Dendritic cell treated with granulocyte-macrophage colony-stimulating factor and Interleukin-4, amounts not matched to agents 40 ng/mL and 50 ng/mL, for 4 days (primary cell): ENCODE results near the gene CAPN13.

ENCODE experiments used
- H3K27ac Mint-ChIP-seq: one replicate; pipeline ENCODE4 v1.8.0; 2022; ENCODE audit warnings: mild to moderate bottlenecking, mixed read lengths
- H3K27me3 Mint-ChIP-seq: one replicate; pipeline ENCODE4 v1.8.0; 2022; ENCODE audit warnings: mild to moderate bottlenecking, mixed read lengths
- H3K36me3 Mint-ChIP-seq: one replicate; pipeline ENCODE4 v1.8.0; 2022; ENCODE audit warnings: low read depth, mixed read lengths
- H3K4me1 Mint-ChIP-seq: one replicate; pipeline ENCODE4 v1.8.0; 2022; ENCODE audit warnings: low read depth, mixed read lengths
- H3K4me3 Mint-ChIP-seq: one replicate; pipeline ENCODE4 v1.8.0; 2022; ENCODE audit warnings: mild to moderate bottlenecking, moderate library complexity, mixed read lengths
- H3K9me3 Mint-ChIP-seq: one replicate; pipeline ENCODE4 v1.8.0; 2022; ENCODE audit warnings: mixed read lengths
- intact Hi-C: fragments of 100-400 bp; cut with micrococcal nuclease; formaldehyde crosslinking; loops from one replicate; pipeline ENCODE4 v1.15.0; 2022

The CAPN13 gene

DNA sequence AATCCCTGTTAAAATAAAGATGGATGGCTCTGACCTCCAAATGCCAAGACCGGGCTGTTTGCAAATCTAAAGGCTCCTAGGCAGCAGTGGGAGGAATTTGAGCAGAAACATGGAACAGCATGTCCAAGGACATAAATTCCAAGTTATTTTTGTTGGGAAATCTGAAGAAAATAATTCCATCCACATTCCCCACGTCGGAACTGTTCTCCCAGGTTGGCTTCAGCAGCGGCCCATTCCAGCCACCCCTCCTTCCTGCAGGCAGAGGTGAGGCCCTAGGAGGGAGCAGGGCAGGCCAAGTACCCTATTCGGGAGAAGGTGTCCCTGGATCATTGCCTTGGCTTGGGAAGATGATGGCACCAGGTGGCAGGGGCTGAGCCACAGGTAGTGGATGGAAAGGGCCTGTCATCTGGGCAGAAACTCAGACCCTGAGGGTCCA, 117.1 kb downstream of the CAPN13 start:
- no peak overlapping the region for H3K27ac Mint-ChIP-seq
- H3K4me1 Mint-ChIP-seq: peaks cover 12% of the 10 kb centered on the region
- no peaks in the 10 kb centered on the region for H3K9me3 Mint-ChIP-seq
- intact Hi-C loops: no loop called here
- no peaks in the 10 kb centered on the region for H3K36me3 Mint-ChIP-seq
- H3K27me3 Mint-ChIP-seq: peaks cover 6% of the 10 kb centered on the region
- H3K4me3 Mint-ChIP-seq: no peak overlapping the region

DNA sequence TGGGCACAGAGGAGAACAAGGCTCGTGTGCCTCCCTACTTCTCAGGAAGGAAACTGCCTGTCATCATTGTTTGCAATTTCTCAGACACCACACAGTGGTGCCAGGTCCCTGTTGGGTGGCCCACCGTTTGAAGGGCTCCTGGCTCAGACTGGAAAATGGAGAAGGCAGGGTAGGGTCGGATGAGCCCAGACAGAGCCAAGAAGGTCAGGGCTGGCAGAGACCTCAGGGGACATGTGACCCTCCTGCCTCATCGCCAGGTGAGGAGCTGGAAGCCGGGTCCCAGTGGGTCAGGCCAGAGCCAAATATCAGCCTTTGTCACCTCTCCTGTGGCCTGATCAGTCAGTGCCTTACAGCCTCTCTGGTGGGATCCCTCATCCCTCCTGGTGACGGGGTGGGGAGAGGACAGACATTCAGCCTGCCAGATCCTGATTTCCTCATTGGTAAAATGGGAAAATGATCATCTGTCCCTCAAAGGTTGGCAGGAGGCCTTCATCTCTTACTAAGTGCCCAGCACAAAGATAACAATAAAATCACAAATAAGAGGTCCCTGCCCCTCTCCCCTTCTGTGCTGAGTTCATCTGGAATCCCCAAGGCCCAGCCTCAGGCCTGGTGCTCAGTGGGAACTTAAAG, 117.6 kb downstream of the CAPN13 start:
- intact Hi-C loops: no loop called here
- H3K4me3 Mint-ChIP-seq: no peak overlapping the region
- no peaks in the 10 kb centered on the region for H3K9me3 Mint-ChIP-seq
- H3K27me3 Mint-ChIP-seq: peaks cover 6% of the 10 kb centered on the region
- H3K4me1 Mint-ChIP-seq: peaks cover 12% of the 10 kb centered on the region
- no peaks in the 10 kb centered on the region for H3K36me3 Mint-ChIP-seq
- H3K27ac Mint-ChIP-seq: no peak overlapping the region

DNA sequence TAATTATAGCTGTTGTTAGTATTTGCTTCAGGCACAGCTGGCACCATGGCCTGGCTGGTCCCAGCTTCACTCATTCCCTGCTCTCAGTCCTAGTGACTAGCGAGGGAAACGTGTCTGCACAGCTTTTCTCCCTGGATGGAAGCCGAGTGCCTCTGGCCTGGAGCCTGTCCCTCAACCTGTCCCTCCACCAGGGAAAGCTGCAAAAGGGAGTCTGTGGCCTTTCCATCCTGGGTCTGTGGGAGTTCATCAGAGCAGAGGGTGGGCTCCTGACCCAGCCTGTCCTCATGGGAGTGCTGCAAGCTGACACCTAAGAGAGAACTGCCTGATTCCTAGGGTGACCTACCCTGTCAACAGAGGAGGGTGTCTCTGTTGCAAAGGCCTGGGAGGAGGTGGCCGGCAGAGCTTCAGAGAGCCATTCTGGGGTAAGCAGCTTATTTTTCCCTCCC, 118.3 kb downstream of the CAPN13 start:
- Mint-ChIP-seq H3K27me3 (peaks cover 6% of the 10 kb centered on the region), H3K9me3 (no peaks in the 10 kb centered on the region), H3K27ac (no peak overlapping the region), H3K36me3 (no peaks in the 10 kb centered on the region), H3K4me1 (peaks cover 12% of the 10 kb centered on the region), H3K4me3 (no peak overlapping the region)
- intact Hi-C loops: no loop called here

DNA sequence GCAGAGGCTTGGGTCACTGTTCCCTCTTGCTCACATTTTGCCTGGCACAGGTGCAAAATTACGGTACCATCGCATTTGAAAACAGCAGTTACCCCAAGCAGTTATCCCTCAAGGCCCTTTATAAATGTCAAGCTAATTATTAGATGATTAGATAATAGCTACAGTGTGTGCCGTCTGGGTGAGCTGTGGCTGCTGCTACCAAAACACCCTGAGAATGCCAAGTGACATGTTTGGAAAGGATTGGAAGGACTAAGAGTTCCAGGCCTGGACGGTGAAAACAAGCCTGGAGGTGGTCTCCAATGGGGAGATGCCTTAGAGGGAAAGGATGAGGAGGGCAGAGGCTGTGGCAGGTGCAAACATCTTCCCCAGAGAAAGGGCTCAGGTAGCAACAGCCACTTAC, 120.6 kb downstream of the CAPN13 start:
- no peaks in the 10 kb centered on the region for H3K9me3 Mint-ChIP-seq
- no peaks in the 10 kb centered on the region for H3K36me3 Mint-ChIP-seq
- no peaks in the 10 kb centered on the region for H3K4me1 Mint-ChIP-seq
- H3K27me3 Mint-ChIP-seq: no peaks in the 10 kb centered on the region
- no peak overlapping the region for H3K4me3 Mint-ChIP-seq
- no peak overlapping the region for H3K27ac Mint-ChIP-seq
- intact Hi-C loops: no loop called here

DNA sequence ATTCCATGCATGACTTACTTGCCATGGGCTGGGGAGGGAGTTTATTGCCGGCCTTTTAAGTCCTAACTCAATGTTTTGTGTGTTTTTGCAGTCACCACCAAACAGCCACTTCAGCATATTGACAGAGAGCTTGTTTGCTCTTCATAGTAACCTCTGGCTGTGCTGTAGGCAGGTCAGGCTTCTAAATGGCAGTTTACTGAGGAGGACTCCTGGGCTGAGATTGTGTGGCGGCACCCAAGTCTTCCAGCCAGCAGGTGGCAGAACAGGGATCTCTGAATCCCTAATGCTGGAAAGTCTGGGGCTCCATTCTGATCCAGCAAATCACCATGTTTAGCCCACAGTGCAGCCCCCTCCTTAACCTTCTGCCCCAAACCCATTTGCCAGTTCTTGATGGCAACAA, 121.2 kb downstream of the CAPN13 start:
- intact Hi-C loops: no loop called here
- no peak overlapping the region for H3K27ac Mint-ChIP-seq
- no peak overlapping the region for H3K4me3 Mint-ChIP-seq
- no peaks in the 10 kb centered on the region for H3K4me1 Mint-ChIP-seq
- H3K27me3 Mint-ChIP-seq: no peaks in the 10 kb centered on the region
- no peaks in the 10 kb centered on the region for H3K36me3 Mint-ChIP-seq
- H3K9me3 Mint-ChIP-seq: no peaks in the 10 kb centered on the region

DNA sequence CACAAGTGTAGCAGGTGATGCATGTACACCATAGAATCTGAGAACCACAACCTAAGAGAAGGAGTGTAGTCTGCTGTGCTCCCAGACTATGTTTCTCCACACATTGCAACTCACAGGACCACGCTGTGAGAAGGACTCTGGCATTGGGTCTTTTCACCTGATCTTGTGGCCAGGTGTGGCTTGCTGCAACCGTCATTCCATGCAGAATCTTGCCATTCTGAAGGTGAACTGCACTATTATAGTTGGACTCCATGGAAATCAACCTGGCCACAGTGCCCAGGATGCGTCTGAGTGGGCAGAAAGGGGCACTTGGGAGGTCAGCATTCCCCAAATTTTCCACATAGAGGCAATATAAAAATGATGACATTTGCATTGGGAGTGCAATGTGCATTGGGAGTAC, 122.2 kb downstream of the CAPN13 start:
- no peaks in the 10 kb centered on the region for H3K27me3 Mint-ChIP-seq
- no peaks in the 10 kb centered on the region for H3K36me3 Mint-ChIP-seq
- intact Hi-C loops: no loop called here
- no peak overlapping the region for H3K27ac Mint-ChIP-seq
- H3K4me1 Mint-ChIP-seq: no peaks in the 10 kb centered on the region
- no peaks in the 10 kb centered on the region for H3K9me3 Mint-ChIP-seq
- H3K4me3 Mint-ChIP-seq: no peak overlapping the region

DNA sequence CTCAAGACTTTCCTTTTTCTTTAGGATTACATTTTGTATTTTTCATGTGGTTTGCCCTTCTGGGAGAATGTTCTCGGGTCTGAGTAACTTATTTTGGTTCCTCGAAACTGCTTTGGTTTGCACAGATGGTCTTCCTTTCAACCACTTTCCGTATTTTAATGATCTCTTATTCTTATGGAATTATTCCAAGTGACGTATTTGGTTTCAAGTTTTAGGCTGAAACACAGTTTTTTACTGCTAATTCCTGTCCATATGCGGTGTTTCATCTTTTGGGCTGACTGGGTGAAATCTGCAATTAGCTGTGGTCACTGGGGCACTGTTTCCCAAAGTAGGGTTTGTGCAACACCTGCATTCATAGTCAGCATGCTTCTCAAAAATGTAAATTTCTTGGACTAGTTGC, 122.7 kb downstream of the CAPN13 start:
- Mint-ChIP-seq H3K9me3 (no peaks in the 10 kb centered on the region), H3K4me3 (no peak overlapping the region), H3K4me1 (no peaks in the 10 kb centered on the region), H3K27me3 (no peaks in the 10 kb centered on the region), H3K27ac (no peak overlapping the region), H3K36me3 (no peaks in the 10 kb centered on the region)
- intact Hi-C loops: no loop called here

DNA sequence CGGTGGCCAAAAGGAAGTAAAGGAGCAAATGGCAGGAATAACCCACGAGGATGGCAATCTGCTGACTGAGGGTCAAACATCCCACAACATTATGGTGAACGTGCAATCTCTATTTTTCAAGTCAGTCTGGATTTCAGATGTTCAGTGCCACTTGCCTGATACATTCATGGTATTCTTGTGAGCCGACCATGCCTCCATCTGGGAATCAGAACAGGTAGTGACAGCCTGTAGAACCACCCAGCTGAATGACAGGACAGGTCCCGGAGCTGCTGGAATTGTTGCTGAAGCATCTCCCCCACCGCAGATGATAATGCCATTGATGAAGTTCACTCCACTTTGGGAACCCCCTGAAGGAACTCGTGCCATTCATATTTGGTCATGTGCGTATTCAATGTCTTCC, 123.2 kb downstream of the CAPN13 start:
- Mint-ChIP-seq H3K27me3 (no peaks in the 10 kb centered on the region), H3K9me3 (no peaks in the 10 kb centered on the region), H3K4me1 (no peaks in the 10 kb centered on the region), H3K36me3 (no peaks in the 10 kb centered on the region), H3K4me3 (no peak overlapping the region), H3K27ac (no peak overlapping the region)
- intact Hi-C loops: no loop called here

DNA sequence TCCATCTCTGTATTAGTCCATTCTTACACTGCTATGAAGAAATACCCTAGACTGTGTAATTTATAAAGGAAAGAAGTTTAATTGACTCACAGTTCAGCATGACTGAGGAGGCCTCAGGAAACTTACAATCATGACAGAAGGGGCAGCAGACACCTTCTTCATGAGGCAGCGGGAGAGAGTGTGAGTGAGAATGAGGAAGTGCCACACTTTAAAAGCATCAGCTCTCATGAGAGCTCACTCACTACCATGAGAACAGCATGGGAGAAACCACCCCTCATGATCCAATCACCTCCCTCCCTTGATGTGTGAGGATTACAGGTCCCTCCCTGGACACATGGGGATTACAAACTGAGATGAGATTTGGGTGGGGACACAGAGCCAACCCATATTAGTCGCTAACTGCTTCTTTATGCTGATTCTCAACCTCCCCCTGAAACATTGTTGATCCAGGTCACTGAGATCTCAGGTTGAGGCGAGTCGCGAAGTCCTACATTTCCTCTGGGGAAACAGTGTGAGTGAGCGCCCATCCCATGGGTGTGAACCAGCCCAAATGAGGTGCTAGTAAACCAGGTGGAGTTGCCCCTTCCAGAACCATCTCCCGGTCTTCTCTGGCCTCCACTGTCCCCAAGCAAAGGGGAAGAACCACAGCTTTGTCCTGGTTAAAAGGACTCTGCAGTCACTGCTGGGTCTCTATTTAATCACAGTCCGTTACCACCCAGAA, 123.8 kb downstream of the CAPN13 start:
- H3K4me1 Mint-ChIP-seq: no peaks in the 10 kb centered on the region
- intact Hi-C loops: no loop called here
- no peaks in the 10 kb centered on the region for H3K27me3 Mint-ChIP-seq
- no peak overlapping the region for H3K27ac Mint-ChIP-seq
- H3K9me3 Mint-ChIP-seq: no peaks in the 10 kb centered on the region
- H3K36me3 Mint-ChIP-seq: no peaks in the 10 kb centered on the region
- no peak overlapping the region for H3K4me3 Mint-ChIP-seq

DNA sequence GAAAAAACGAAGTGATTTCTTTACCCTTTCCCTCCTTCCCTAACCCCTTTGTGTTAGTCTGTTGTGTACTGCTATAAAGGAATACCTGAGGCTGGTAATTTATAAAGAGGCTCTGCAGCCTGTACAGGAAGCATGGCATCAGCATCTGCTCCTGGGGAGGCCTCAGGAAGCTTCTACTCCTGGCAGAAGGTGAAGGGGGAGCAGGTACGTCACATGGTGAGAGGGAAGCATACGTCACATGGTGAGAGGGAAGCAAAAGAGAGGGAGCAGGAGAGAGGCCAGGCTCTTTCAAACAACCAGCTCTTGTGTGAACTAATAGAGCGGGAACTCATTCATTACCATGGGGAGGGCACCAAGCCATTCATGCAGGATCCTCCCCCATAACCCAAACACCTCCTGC, 126.2 kb downstream of the CAPN13 start:
- no peak overlapping the region for H3K4me3 Mint-ChIP-seq
- no peaks in the 10 kb centered on the region for H3K9me3 Mint-ChIP-seq
- no peaks in the 10 kb centered on the region for H3K4me1 Mint-ChIP-seq
- H3K36me3 Mint-ChIP-seq: no peaks in the 10 kb centered on the region
- intact Hi-C loops: no loop called here
- H3K27ac Mint-ChIP-seq: no peak overlapping the region
- no peaks in the 10 kb centered on the region for H3K27me3 Mint-ChIP-seq

DNA sequence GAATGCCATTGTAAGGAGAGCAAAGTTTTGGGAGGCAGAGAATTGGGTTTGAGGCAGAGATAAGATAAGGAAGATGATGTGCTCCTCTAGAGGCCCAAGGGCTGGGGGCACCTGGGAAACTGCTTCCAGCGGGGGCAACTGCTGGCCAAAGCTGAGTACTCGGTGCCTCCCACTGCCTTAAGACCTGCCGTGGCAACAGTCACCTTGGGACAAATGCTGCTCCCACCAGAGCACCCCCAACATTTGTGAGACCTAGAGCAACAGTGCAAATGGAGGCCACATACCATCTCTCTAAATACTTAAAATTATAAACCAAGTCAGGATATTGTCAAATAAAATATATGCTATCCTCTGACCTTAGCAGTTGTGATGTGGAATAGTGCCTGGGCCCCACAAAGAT, 127.1 kb downstream of the CAPN13 start:
- intact Hi-C loops: no loop called here
- Mint-ChIP-seq H3K27me3 (no peaks in the 10 kb centered on the region), H3K4me1 (no peaks in the 10 kb centered on the region), H3K4me3 (no peak overlapping the region), H3K27ac (no peak overlapping the region), H3K9me3 (no peaks in the 10 kb centered on the region), H3K36me3 (no peaks in the 10 kb centered on the region)

DNA sequence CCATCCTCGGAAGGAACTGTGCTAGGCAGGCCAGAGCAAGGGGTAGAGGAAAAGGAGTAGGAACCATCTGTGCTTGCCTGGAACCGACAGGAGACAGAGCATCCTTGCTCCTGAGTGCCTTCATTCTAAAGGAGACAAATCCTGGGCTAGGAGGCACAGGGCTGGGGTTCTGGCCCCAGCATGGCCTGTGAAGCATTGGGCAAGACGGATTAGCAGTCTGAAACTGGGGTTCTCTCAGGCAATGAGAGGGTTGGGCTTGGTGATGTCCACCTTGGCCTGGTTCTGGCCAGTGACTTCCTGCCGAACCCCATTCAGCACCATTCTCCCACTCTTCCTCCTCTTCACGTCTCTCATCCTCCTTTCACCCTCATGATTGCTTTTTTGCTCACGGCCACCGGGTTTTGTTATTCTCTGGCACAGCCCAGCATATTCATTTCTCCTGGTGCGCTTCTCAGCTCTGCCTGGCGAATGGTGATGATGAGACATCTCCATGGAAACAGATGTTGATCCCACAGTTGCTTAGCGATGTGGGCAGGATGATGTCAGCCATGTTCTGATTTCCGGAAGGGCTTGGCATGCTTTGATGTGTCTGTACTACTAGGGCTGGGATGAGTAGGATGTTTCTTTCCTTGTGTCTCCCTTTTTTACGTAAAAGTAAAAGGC, 127.7 kb downstream of the CAPN13 start:
- Mint-ChIP-seq H3K4me3 (no peak overlapping the region), H3K9me3 (no peaks in the 10 kb centered on the region), H3K4me1 (no peaks in the 10 kb centered on the region), H3K36me3 (no peaks in the 10 kb centered on the region), H3K27me3 (no peaks in the 10 kb centered on the region), H3K27ac (no peak overlapping the region)
- intact Hi-C loops: no loop called here

DNA sequence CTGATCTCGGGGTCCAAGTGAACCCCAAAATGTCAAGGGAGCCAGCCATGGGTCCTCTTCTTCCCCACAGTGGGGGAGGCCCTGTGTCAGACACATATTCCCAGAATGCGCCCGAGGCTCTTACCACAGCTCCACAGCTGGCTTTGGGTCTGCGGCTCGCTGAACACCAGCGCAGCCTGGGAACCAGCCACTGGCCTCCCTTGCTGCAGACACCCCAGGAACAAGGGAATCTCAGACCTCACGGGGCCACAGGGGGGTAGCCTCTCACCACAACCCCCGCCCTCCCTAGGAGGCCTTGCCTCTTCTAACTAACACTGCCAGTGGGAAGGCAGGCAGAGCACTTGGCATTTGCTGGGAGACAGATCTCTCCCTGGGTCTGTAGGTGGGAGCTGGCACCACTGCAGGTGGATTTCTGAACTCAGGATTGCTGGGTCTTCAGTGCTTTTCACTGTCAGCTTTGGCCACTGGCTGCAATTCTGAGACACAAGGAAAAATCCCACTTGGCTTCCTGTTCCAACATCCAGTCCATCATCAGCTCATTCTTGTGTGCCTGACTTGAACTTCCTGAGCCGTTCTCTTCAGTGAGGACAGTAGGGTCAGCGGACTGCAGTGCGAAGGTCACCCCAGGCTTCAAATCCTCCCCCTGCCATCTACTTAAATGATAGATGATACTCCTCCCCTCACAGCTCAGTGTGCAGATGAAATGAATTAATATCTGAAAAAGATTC, 128.7 kb downstream of the CAPN13 start:
- Mint-ChIP-seq H3K4me1 (no peaks in the 10 kb centered on the region), H3K27ac (no peak overlapping the region), H3K36me3 (no peaks in the 10 kb centered on the region), H3K4me3 (no peak overlapping the region), H3K9me3 (no peaks in the 10 kb centered on the region), H3K27me3 (peaks cover 4% of the 10 kb centered on the region)
- intact Hi-C loops: no loop called here

DNA sequence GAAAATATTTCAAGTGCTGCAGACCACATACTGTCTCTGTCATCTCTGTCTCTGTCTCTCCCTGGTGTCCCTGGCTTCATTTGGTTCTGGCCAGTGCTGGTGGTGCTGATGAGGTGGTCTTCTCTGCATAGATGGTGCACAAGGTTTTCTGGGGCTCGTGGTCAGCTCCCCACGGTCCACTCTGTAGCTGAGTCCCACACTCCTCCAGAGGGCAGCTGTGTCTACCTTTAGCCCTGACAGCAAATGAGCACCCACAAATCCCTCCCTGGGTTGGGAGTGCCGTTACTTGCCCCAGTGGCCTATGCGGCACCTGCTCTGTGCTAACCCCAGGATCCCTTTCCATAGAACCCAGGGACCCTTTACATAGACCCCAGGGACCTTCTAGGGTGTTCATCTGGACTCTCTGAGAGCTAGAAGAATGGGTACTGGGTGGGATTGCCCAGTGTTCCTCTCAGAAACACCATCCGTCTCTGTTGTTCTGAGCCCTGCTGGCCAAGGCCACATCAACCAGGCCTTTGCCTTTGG, 129.3 kb downstream of the CAPN13 start:
- Mint-ChIP-seq H3K4me3 (no peak overlapping the region), H3K36me3 (no peaks in the 10 kb centered on the region), H3K27ac (no peak overlapping the region), H3K9me3 (no peaks in the 10 kb centered on the region), H3K27me3 (peaks cover 4% of the 10 kb centered on the region), H3K4me1 (no peaks in the 10 kb centered on the region)
- intact Hi-C loops: no loop called here
